HG03097 (cell line): ENCODE measurements around the gene PABPN1.

ENCODE experiments used
- ATAC-seq: cut with Tn5 transposase; IDR thresholded peaks from one replicate; pipeline ENCODE4 v1.9.1; 2021; ENCODE audit not compliant: unreplicated experiment, low FRiP score

The PABPN1 gene

GRCh38 chr14:23355871-23356435 is 34.7 kb downstream of the PABPN1 start:
- ATAC-seq = no peak

GRCh38 chr14:23356662-23357061 is 35.4 kb downstream of the PABPN1 start:
- no peak for ATAC-seq

GRCh38 chr14:23357261-23357660 is 36.0 kb downstream of the PABPN1 start:
- ATAC-seq = no peak

- no peak for ATAC-seq
These were observed 36.8 kb downstream of the PABPN1 start for GRCh38 chr14:23358042-23358441.

- ATAC-seq = no peak
These were observed 37.4 kb downstream of the PABPN1 start for GRCh38 chr14:23358553-23359166.

GRCh38 chr14:23359167-23359626 is 37.9 kb downstream of the PABPN1 start:
- ATAC-seq = no peak

- ATAC-seq = no peak
These were observed 38.6 kb downstream of the PABPN1 start for GRCh38 chr14:23359722-23360447.

- ATAC-seq = no peak
These were observed 39.2 kb downstream of the PABPN1 start for GRCh38 chr14:23360496-23360895.

GRCh38 chr14:23361320-23361719 is 40.1 kb downstream of the PABPN1 start:
- no peak for ATAC-seq

GRCh38 chr14:23361763-23362162 is 40.5 kb downstream of the PABPN1 start:
- ATAC-seq = no peak

- ATAC-seq = no peak
These were observed 40.9 kb downstream of the PABPN1 start for GRCh38 chr14:23362200-23362599.

- no peak for ATAC-seq
These were observed 43.1 kb downstream of the PABPN1 start for GRCh38 chr14:23364164-23365035.

GRCh38 chr14:23365036-23365731 is 43.9 kb downstream of the PABPN1 start, which contains the start of gene EFS:
EFS (minus strand) TSS chr14:23365172; CDS start chr14:23365025, 147 bp downstream.
- no peak for ATAC-seq

GRCh38 chr14:23365732-23366425 is 44.6 kb downstream of the PABPN1 start:
- ATAC-seq = no peak

- ATAC-seq = no peak
These were observed 45.2 kb downstream of the PABPN1 start for GRCh38 chr14:23366426-23366921.

GRCh38 chr14:23370221-23370620 is 49.0 kb downstream of the PABPN1 start:
- no peak for ATAC-seq

- ATAC-seq = no peak
These were observed 50.6 kb downstream of the PABPN1 start for GRCh38 chr14:23371865-23372264.

- ATAC-seq = no peak
These were observed 51.3 kb downstream of the PABPN1 start, which contains the start of gene IL25 for GRCh38 chr14:23372509-23372908. IL25 (plus strand) TSS chr14:23372809.

GRCh38 chr14:23373041-23373440 is 51.8 kb downstream of the PABPN1 start:
- no peak for ATAC-seq
